Measurements from ENCODE around the gene STAC.
"Not testable (repeated sequence)": the region's sequence is repeated elsewhere in the genome, so short reads cannot be mapped to it uniquely, and the experiment has no call there.

STAC gene

DNA sequence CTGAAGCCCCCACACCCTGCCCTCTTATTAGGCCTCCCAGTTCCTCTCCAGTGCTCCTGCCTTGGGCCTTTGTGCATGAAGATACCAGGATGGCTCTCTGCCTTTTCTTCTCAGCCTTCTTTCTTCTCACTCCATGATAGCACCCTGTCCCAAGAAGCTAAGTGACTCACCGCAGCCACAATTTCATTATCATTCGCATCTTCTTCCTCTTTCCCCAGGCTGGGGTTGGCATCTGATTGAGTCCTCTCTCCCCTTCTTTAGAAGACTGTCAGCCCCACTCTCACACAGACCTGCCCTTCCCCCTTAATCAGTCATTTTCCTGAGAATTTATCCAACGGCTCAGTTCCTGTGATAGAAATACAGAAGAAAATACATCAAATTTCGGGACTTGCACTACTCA, 102.0 kb downstream of the STAC start:
- DNase-seq = no peak

GRCh38 chr3:36482880-36483279, 102.6 kb downstream of the STAC start:
- DNase-seq = no peak

DNA sequence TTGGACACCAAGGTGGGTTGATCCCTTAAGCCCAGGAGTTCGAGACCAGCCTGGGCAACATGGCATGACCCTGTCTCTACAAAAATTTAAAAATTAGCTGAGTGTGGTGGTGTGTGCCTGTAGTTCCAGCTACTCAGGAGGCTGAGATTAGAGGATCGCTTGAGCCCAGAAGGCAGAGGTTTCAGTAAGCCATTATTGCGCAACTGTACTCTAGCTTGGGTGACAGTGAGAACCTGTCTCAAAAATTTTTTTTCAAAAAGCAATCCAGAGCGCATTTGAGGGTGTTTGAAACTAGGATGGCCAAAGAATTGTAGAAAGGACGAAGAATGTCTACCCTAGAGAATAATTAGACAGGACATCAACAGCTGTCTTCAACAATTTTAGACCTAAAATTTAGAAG, 103.4 kb downstream of the STAC start:
- DNase-seq = no peak

DNA sequence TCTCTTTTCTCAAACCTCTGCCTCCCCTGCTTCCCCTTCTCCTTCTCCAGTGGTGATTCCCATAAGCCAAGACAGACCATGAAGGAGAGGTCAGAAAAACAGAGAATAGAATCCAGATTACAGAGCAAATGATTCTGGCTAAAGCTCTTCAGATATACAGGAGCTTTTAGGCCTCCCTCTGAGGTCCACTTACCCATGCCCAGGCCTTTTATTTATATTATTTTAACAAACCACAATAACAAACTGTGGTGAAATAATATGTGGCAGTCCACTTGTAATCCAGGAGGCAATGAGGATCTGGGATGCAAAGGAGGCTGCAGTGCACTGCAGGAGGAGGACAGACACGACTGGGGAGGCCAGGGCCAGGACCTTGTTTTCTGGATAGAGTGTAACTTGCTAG, 104.1 kb downstream of the STAC start:
- no peak for DNase-seq

DNA sequence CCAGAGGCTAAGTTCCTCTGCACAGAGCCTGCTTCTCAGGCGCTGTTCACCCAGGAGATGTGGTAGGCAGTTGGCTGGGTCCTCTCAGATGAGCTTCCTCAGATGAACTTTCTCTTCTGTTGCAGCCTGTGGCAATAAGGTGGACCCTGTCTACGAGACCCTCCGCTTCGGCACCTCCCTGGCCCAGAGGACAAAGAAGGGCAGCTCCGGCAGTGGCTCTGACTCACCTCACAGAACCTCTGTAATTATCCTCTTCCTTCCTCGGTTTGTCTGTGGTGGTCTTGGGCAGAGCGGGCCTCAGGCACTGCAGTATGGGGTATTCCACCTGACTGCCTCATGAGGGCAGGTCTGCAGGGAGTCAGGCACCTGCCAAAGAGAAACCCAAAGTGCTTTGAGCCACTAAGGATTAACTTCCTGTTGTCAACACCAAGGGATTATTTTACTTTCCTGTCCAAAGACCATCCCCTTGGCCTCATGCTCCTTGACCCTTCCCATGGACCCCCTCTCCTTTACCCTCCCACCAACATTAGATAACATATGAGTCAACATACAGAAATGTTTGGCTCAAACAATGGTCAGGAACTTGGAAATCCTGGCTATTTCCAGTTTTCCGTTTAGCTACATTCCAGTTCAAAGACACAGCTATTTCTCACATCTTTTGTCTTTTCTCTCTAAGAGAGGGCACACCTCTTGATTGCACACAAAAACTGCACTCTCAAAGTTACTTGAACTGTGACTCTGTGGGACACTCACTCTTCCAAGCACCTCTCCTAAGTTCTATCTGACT, 105.9 kb downstream of the STAC start:
- no peak for DNase-seq

DNA sequence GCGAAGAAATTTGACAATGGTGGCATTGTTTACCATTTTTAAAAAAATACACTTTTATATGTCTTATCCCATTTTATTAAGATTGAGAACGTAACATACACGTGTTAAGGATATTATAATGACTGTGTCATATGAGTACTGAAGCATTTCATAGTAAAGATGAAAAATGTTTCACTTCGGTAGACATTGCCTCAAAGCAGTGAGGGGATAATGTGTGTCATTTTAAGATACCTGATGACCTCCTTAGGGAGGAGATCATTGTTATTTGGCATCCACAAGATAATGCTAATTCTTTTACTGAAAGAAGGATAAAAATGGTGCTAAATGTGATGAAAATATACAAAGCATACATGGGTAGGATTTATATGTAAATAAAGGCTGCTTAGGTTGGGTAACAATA, 107.3 kb downstream of the STAC start:
- DNase-seq = no peak

DNA sequence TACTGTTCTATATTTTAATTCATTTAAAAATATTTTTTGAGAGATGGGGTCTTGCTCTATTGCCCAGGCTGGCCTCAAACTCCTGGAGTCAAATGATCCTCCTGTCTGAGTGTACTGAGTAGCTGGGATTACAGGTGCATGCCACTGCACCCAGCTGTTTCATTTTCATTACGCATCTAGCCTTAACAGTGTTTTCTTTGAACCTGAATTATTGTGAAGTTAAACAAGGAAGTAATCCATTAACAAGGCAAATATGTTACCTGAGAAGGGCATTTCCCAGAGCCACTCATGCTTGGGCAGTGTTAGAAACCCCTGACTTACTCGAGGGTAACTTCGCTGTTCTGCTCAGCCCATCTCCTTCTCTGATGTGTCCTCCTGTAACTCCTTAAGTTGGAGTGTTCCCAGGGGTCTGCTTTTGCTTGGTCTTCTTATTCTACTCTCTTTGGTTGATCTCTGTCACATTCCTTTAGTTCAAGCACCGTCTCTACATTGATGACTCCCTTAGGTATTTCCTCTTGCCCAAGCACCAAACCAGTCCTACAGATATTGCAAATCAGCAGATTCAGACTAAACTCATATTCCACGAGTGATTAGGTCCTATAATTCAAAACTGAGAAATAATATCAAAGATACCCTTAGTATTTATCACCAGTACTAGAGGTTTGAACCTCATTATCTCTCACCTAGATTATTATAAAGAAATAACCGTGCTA, 107.9 kb downstream of the STAC start:
- DNase-seq = no peak

DNA sequence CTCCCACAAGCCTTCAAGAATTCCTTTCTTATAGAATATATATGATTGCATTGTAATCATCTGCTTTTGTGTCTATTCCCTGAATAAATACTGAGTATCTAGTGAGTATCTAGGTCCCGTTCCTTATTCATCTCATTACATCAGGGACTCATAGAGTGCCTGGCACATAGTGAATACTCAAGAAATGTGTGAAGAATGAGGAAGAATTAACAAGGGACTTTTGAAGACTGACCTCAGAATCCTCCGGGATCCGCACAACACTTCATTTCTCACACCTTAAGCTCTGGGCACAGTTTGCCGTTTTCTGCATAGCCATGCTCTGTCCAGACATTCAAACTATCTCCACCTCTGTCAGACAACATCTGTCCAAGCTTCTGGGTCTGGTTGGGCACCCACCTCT, 108.8 kb downstream of the STAC start:
- no peak for DNase-seq

- DNase-seq = no peak
Measured at GRCh38 chr3:36489679-36490425, 109.5 kb downstream of the STAC start.

GRCh38 chr3:36493051-36493450, 112.7 kb downstream of the STAC start:
- DNase-seq = no peak

DNA sequence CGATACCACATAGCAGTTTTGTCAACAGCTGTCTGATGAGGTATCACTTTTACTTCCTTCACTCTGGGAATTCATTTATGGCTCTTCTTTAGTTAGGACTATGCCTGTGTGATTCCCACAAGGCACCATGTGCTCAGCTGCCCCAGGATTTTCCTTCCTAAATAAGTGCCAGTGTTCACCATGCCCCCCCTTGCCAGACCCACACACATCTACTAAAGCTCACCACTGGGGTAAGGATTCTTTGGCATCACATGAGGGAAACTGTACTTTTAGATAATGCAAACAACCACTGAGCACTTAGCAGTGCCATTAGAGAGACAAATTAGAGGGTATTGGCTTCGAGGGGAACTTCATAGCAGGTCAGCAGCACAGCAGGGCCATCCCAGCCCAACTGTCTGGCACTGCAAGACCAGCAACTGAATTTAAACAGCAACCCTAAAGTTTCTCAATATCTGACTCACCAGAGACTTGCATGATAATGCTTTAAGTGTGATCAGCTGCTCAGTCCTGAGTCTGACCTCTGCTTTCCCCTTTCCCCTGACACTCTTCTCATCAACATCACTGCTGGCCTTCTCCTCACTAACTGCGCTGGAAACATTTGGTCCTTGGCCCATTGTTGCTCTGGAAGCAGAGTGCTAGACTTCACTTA, 114.3 kb downstream of the STAC start:
- no peak for DNase-seq

DNA sequence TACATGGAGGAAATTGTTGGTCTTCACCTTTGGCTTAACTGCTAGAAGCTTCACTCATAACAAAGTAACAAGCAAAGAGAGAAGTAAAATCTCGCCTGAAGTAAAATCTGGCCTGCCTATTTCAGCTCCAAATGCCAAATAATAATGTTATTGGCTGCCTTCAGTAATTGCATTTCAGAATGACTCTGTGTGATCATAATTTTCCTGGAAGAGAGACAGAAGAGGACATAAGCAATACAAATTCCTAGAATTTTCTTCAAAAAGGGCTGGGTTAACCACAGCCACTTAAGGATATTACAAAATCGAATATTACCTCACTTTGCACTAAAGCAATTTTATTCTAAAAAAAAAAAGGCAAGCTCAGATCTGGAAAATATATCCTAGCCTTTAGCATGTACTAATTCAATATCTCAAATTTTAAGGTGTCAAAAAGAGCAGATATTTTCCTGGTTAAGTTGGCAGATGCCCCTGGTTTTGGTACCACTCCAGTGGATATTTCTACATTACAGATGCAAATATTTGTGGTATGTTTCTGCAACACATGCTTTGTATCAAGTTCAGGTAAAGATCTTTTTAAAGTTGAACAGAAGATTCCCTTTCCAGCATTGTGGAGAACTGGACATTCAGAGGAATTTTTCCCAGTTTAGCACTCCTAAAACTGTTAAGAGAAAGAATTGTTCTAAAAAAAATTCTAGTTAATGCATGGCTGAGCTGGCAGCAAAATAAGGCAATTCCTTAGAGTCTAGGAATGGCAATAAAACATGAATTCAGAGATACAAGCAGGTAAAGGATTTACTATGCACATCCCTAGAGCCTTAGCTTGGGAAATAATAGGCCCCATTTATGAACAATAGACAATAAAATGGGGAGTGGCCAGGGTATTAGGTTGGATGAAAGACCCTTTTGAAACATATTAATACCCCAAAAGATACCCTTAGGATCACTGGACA, 116.7 kb downstream of the STAC start:
- DNase-seq = no peak

DNA sequence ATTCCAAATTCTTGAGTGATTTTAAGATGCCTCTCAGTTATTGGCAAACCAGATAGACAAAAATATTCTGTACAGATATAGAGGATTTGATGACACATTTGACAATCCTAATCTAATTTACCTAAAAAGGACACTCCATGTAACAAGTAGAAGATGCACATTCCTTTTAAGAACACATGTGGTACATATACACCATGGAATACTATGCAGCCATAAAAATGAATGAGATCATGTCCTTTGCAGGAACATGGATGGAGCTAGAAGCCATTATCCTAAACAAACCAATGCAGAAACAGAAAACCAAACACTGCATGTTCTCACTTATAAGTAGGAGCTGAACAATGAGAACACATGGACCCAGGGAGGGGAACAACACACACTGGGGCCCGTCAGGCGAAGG, 119.7 kb downstream of the STAC start:
- not testable (repeated sequence) for DNase-seq

DNA sequence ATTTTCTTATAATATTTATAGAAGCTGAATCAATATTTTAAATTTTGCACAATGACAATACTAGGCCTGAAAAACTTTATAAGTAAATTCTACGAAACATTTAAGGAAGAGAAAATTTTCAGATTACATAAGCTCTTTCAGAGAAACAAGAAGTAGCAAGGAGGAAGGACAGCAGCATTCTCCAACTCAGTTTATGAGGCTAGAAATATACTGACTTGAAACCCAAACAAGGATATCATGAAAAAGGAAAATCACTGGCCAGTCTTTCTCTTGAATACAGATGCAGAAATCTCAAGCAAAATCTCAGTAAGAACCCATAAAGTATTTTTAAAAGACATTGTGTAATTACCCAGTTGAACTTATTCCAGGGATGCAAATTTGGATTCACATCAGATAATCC, 121.3 kb downstream of the STAC start:
- no peak for DNase-seq

DNA sequence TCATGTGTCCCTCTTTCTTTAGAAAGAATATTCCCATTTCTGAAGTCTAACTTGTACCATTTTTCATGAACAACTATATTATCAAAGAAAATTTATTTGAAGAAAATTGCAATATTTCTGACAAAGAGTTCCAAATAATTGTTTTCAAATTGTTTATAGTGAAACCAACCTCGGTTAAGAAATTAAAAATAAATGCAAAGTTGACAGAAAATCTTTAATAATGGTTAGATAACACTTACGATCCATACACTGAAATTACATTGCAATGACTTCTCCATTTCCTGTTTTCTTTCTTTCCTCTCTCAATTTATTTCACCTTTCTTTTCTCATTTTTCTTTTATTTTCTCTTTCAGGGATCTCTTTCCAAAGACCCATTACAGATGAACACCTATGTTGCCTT, 125.1 kb downstream of the STAC start:
- DNase-seq = no peak

- no peak for DNase-seq
Measured at GRCh38 chr3:36511791-36512486, 131.6 kb downstream of the STAC start.

DNA sequence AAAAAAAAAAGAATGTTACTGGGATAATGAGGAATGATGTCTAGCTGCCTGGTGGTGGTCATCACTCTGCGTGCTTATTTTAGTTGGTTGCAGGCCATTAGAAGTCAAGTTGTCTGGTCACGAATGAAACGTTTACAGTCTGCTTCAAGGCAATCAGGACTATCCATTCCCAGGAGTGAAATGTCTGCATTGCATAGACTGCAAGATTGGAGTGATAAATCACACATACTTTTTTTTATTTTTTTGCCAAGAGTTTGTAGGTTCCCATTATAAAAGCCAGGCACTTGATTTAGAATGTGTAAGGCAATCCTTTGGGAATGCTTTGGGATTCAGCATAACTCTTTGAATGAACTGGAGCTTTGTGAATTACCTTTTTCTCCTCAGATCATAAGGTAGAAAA, 132.3 kb downstream of the STAC start:
- DNase-seq = no peak

- no peak for DNase-seq
Measured at GRCh38 chr3:36514171-36514570, 133.9 kb downstream of the STAC start.

DNA sequence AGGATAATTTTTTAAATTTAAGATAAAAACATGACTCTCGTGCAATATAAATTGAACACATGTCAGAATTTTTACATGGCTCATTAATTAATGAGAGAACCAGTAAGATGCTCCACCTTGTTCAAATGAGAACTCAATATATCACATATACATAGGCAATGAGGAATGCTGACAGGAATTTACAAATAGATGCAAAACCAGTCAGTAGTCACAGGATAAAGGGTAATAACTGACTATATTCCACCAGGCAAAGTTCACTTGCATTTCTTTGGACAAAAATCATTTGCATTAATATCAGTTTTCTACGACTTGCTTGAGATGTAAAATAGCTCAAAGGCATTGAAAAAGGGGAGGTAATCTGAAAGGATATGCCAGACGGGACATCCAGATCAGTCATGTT, 139.4 kb downstream of the STAC start:
- no peak for DNase-seq

- DNase-seq = no peak
Measured at GRCh38 chr3:36520241-36521006, 140.1 kb downstream of the STAC start.

- no peak for DNase-seq
Measured at GRCh38 chr3:36521007-36521379, 140.7 kb downstream of the STAC start.

Measured in RPMI8226 (cell line).